NOMO-1 treated with DMSO at 0.1 percent for 48 hours (cell line): Measurements from ENCODE around the gene FXYD4.
A peak's percentile ranks its signal among the peaks of the same experiment; 100 is the strongest.
"Not testable (repeated sequence)": the region's sequence is repeated elsewhere in the genome, so short reads cannot be mapped to it uniquely, and the experiment has no call there.

Experiments
- DNase-seq: peaks from one replicate; lab custom pipeline; 2025; ENCODE audit not compliant: unreplicated experiment; lab: John Stamatoyannopoulos, UW

The FXYD4 gene

GRCh38 chr10:43415544-43415943 lies 44.1 kb downstream of the FXYD4 start:
- DNase-seq, result no peak

DNA sequence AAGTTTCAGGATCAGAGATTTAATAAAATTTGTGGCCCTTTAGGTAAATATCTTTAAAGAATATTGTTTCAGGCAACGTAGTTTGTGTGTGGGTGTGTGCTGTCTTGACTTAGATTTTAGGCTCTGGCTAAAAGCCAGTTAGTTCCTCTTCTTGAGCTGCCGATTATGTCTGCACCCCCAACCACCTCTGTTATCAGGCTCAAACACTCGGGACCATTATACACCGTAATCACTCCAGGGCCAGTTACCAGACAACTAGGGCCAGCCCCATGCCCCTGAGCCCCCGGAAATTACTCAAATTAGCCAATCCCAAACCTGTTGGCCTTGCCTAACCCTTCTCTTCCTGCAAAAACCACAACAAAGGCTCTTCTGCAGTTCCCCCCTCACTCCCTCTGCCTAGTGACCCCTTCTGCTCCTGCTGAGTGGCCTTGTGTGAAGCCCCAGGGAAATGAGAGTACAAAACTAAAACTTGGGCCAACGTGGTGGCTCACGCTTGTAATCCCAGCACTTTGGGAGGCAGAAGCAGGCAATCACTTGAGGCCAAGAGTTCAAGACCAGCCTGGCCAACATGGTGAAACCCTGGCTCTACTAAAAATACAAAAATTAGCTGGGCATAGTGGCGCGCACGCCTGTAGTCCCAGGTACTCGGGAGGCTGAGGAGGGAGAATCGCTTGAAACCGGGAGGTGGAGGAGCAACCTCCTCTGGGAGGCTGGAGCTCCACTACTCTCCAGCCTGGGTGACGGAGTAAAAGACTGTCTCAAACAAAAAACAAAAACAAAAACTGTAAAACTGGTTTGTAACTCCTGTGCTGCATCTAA lies 46.7 kb downstream of the FXYD4 start:
- DNase-seq, result peak; percentile 98

DNA sequence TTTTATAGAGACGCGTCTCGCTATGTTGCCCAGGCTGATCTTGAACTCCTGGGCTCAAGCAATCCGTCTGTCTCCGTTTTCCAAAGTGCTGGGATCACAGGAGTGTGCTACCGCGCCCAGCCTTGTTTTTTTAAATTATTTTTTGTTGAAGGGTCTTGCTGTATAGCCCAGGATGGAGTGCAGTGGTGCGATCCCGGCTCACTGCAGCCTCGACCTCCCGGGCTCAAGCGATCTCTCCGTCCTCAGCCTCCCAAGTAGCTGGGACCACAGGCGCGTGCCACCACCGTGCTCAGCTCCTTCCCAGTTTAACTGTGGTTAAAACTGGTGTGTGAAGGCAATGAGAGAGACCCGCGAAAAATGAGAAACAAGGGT lies 48.5 kb downstream of the FXYD4 start:
- DNase-seq, result no peak

DNA sequence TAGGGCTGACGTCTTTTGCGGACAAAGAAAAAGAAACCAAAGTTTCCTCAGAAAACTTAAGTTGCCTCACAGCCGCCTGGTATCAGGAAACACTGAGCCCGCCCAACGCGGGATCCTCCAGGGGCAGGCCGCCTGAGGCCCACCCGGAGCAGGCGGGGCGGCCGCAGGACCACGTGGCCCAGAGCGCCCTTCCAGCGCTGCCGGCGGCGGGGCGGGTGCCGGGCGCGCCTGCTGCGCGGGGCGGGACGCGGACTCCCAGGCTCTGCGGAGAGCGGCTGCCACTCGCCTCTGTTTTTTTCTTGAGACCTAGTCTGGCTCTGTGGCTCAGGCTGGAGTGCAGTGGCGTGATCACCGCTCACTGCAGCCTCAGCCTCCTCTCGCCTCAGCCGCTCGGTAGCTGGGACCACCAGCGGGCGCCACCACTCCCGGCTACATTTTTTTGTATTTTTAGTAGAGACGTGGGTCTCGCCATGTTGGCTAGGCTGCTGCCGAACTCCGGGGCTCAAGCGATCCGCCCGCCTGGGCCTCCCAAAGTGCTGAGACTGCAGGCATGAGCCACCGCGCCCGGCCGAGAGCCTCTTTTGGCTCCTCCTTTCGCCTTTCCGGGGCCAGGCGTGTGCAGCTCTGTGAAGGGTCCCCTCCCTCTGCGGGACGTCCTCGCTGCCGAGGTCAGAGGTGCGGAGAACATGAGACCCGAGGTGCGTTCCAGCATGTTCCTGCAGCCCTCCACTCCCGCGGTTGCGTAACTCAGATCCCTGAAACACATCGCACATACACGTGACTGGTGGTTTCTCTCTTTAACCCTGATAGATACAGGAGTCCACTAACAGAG lies 49.1 kb downstream of the FXYD4 start:
- peak; percentile 89 for DNase-seq

DNA sequence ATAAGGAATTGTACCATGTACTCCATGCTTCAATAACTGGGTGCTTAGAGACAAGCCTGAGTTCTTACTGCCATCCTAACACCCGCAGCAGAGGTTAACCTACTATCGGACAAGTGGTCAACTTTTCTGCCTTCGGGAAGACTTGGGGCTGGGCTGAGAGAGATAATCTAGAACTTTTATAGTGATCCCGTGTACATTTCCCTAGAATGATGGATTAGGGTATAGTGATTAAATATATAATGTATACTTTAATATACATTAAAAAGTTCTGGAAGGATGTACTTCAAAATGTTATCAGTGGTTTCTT lies 49.7 kb downstream of the FXYD4 start:
- DNase-seq, result no peak

DNA sequence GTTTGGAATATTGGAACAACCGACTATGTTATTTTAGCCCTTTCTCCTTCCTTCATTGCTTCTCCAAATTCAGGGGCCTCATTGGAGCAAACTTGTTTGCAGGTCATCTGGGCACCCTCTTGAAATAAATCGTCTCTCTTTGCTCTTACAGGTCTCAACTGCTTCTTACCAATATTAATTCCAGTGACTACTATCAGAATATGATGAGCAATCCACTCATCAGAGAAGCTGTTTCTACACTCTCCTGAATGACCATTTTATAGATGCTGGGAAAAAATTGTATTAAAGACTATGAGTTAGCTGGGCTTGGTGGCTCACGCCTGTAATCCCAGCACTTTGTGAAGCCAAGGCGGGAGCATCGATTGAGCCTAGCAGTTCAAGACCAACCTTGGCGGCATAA lies 50.1 kb downstream of the FXYD4 start:
- DNase-seq, result no peak

- not testable (repeated sequence) for DNase-seq
Observed at GRCh38 chr10:43421944-43422343, 50.5 kb downstream of the FXYD4 start.

DNA sequence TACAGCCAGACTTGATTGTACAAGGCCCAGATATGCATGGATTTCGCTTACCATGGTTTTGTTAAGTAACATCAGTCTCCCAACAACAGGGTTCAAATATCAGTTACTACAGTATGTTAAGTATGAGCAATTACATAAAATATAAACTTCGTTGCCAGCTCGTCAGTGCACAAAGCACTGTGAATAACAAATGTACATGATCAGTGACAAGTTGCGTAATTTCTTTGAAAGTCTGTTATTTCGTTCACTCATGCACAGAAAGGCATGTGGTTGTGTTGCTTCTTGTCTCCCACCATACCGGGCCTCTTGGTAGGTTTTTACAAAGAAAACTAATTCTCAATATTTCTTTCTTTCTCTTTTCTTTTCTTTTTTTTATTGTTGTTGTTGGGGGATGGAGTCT lies 53.0 kb downstream of the FXYD4 start:
- no peak for DNase-seq
